Neural cell (in vitro differentiated cells): ENCODE data around the gene FRK.

Source experiments
- EP300 ChIP-seq: fragments of 450-650 bp; conservative IDR thresholded peaks from 2 replicates; pipeline ENCODE4 v1.6.1; 2014; ENCODE audit warnings: antibody characterized with exemption, mild to moderate bottlenecking, moderate library complexity; ENCODE audit not compliant: poor library complexity, severe bottlenecking
- TF ChIP-seq, protein P1 (sequence below): fragments of 450-650 bp; IDR thresholded peaks from 2 replicates; pipeline ENCODE4 v1.5.1; 2014; ENCODE audit warnings: antibody characterized with exemption, mild to moderate bottlenecking, moderate library complexity; ENCODE audit not compliant: poor library complexity, severe bottlenecking
- TF ChIP-seq, protein P2 (sequence below): IDR thresholded peaks from 2 replicates; pipeline ENCODE4 v1.6.1; 2012; ENCODE audit warnings: borderline replicate concordance

DNA sequence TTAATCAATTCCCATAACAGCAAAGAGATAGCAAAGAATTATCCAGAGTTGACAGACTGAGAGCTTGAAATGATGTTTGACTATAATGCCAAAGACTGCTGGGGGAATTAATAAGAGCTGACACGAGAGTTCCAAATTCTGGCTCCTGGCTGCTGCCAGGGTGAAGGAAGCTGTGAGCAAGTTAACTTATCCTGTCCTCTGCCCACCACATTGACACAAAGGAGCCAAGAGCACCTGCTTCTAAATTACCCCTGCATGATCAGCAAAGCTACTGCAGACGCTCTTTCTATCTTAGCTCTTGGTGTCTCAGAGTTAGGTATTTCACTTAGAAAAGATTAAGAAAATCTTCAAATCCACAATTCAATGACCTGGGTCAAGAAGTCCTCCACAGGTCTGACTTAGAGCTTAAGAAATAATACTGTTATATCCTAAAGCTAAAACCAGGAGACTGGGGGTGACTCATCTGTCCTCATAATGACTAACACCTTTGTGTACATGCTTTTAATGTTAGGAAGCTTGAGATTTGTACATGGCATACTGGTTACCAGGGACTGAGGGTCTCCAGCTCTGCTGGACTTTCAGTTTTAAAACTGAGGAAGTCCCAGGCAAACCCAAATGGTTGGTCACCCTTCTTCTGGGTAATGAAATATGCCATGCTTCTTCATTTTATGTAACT is 13.2 kb upstream of the FRK start:
- TF ChIP-seq, protein P1, sequence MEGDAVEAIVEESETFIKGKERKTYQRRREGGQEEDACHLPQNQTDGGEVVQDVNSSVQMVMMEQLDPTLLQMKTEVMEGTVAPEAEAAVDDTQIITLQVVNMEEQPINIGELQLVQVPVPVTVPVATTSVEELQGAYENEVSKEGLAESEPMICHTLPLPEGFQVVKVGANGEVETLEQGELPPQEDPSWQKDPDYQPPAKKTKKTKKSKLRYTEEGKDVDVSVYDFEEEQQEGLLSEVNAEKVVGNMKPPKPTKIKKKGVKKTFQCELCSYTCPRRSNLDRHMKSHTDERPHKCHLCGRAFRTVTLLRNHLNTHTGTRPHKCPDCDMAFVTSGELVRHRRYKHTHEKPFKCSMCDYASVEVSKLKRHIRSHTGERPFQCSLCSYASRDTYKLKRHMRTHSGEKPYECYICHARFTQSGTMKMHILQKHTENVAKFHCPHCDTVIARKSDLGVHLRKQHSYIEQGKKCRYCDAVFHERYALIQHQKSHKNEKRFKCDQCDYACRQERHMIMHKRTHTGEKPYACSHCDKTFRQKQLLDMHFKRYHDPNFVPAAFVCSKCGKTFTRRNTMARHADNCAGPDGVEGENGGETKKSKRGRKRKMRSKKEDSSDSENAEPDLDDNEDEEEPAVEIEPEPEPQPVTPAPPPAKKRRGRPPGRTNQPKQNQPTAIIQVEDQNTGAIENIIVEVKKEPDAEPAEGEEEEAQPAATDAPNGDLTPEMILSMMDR, result no peak
- no peak for TF ChIP-seq EP300
- TF ChIP-seq, protein P2, sequence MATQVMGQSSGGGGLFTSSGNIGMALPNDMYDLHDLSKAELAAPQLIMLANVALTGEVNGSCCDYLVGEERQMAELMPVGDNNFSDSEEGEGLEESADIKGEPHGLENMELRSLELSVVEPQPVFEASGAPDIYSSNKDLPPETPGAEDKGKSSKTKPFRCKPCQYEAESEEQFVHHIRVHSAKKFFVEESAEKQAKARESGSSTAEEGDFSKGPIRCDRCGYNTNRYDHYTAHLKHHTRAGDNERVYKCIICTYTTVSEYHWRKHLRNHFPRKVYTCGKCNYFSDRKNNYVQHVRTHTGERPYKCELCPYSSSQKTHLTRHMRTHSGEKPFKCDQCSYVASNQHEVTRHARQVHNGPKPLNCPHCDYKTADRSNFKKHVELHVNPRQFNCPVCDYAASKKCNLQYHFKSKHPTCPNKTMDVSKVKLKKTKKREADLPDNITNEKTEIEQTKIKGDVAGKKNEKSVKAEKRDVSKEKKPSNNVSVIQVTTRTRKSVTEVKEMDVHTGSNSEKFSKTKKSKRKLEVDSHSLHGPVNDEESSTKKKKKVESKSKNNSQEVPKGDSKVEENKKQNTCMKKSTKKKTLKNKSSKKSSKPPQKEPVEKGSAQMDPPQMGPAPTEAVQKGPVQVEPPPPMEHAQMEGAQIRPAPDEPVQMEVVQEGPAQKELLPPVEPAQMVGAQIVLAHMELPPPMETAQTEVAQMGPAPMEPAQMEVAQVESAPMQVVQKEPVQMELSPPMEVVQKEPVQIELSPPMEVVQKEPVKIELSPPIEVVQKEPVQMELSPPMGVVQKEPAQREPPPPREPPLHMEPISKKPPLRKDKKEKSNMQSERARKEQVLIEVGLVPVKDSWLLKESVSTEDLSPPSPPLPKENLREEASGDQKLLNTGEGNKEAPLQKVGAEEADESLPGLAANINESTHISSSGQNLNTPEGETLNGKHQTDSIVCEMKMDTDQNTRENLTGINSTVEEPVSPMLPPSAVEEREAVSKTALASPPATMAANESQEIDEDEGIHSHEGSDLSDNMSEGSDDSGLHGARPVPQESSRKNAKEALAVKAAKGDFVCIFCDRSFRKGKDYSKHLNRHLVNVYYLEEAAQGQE, result no peak
